Ishikawa (cell line): ENCODE measurements around the gene DCLK1.

Experiments
- CREB1 ChIP-seq: IDR thresholded peaks from 2 replicates; pipeline ENCODE4 v1.6.1; 2012; ENCODE audit warnings: low read depth
- RAD21 ChIP-seq: IDR thresholded peaks from 2 replicates; pipeline ENCODE4 v1.6.1; 2012; ENCODE audit warnings: low read depth
- TEAD4 ChIP-seq: IDR thresholded peaks from 2 replicates; pipeline ENCODE4 v1.6.1; 2012
- ZBTB7A ChIP-seq: IDR thresholded peaks from 2 replicates; pipeline ENCODE4 v1.6.1; 2012; ENCODE audit warnings: low read depth
- TF ChIP-seq, protein P1 (sequence below): IDR thresholded peaks from 2 replicates; pipeline ENCODE4 v1.6.1; 2012; ENCODE audit warnings: low read depth, mild to moderate bottlenecking

DNA sequence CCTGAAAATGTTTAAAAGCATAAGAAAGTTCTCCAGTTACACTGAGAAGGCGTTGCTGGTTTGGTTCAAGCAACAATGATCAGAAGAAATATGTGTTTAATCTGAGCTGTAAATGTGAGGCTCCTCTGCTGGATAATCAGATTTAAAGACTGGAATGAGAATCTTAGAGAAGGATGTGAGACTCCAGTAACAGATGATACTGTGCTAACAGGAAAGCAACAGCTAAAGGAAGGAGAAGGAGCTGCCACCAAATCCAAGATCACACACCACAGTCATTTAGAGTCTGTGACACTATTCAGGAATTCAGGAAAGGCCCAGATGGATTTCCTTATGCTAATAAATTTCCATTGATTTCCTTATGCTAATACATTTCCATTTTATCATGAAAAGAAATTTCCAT lies 16.9 kb downstream of the DCLK1 start:
- no peak for TF ChIP-seq ZBTB7A
- TF ChIP-seq CREB1: no peak
- TF ChIP-seq, protein P1, sequence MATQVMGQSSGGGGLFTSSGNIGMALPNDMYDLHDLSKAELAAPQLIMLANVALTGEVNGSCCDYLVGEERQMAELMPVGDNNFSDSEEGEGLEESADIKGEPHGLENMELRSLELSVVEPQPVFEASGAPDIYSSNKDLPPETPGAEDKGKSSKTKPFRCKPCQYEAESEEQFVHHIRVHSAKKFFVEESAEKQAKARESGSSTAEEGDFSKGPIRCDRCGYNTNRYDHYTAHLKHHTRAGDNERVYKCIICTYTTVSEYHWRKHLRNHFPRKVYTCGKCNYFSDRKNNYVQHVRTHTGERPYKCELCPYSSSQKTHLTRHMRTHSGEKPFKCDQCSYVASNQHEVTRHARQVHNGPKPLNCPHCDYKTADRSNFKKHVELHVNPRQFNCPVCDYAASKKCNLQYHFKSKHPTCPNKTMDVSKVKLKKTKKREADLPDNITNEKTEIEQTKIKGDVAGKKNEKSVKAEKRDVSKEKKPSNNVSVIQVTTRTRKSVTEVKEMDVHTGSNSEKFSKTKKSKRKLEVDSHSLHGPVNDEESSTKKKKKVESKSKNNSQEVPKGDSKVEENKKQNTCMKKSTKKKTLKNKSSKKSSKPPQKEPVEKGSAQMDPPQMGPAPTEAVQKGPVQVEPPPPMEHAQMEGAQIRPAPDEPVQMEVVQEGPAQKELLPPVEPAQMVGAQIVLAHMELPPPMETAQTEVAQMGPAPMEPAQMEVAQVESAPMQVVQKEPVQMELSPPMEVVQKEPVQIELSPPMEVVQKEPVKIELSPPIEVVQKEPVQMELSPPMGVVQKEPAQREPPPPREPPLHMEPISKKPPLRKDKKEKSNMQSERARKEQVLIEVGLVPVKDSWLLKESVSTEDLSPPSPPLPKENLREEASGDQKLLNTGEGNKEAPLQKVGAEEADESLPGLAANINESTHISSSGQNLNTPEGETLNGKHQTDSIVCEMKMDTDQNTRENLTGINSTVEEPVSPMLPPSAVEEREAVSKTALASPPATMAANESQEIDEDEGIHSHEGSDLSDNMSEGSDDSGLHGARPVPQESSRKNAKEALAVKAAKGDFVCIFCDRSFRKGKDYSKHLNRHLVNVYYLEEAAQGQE: no peak
- no peak for TF ChIP-seq RAD21
- no peak for TF ChIP-seq TEAD4
